Activated CD4-positive, alpha-beta T cell treated with anti-CD3 and anti-CD28 coated beads, Interleukin-2, amount 50 U/mL, for 4 hours (primary cell): ENCODE measurements around the gene HSD11B1L.

Experiments used
- DNase-seq, 2 experiments: peaks; one replicate each; pipeline ENCODE4 v3.0.0-alpha.2; 2020

The HSD11B1L gene, protein sequence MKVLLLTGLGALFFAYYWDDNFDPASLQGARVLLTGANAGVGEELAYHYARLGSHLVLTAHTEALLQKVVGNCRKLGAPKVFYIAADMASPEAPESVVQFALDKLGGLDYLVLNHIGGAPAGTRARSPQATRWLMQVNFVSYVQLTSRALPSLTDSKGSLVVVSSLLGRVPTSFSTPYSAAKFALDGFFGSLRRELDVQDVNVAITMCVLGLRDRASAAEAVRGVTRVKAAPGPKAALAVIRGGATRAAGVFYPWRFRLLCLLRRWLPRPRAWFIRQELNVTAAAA

DNA sequence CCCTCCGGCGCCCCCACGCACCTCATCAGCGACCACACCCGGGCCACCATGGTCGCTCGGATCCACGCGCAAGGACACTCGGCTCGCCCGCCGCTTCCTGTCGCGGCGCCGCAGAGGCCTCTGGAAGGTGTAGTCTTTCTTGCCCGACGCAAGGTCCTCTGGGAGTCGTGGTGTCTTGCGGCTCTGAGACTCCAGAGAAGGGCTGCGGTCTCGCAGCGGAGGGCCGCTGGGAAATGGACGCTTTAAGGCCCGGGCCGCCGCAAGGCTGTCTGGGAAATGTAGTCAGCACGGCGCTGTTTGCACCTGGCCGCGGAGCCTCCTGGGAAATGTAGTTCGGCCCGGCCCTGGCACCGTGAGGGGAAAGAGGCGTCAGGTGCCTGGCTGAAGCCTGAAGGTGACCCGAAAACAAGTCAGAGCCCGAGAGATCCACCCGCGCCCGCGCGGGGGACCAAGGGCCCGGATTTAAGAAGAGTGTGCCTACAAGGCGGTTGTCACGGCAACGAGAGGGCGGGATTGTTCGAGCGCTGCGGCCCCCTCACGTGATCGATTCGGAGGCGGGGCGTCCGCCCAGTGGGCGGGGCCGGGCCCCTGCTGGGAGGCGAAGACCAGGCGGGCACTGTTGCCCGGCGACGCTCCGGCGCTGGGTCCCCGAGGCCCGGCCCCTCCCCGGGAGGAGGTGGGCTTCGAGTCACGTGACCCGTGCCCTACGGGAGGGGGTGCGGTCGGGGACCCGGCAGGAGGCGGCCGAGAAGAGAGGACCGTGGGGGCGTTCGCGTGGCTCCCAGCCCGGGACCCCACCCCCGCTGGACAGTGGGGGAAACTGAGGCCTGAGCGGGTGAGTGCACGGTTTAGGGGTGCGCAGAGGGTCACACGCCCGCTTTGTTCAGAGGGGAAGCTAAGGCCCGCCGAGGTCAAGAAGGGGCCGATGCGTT lies at the start of gene HSD11B1L, which contains the start of gene MICOS13:
TSS of gene HSD11B1L (plus strand) at position 591 of the 932 bp plus-strand sequence. CDS start 3,806 bp downstream, outside the sequence.
TSS of gene MICOS13 (minus strand) at position 80 of the 932 bp plus-strand sequence. CDS start at position 50, 30 bp downstream.
- peak; percentile 97 to 98 for DNase-seq

DNA sequence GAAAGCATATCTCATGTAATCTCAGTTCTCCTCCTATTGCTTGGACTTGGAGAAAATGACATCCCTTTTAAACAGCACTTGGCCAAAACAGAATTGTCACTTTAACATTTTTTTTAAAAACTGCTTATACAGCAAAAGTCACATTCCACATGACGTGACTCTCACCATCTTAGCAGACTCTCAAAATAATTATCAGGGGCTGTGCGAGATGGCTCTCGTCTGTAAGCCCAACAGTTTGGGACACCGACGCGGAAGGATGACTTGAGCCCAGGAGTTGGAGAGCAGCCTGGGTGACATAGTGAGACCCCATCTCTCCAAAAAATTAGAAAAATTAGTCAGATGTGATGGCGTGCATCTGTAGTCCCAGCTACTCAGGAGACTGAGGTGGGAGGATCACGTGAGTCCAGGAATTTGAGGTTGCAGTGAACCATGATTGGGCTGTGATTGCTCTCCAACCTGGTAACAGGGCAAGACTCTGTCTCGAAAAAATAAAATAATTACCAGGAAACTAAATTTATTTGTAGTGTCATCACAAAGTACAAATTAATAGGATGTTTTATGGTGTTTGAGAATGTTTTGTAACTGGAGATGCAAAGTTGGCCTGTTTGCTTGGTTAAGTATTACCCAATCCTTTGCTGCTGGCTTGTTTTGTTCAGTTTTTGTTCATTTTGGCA lies 49.1 kb upstream of the HSD11B1L start:
- no peak for DNase-seq

DNA sequence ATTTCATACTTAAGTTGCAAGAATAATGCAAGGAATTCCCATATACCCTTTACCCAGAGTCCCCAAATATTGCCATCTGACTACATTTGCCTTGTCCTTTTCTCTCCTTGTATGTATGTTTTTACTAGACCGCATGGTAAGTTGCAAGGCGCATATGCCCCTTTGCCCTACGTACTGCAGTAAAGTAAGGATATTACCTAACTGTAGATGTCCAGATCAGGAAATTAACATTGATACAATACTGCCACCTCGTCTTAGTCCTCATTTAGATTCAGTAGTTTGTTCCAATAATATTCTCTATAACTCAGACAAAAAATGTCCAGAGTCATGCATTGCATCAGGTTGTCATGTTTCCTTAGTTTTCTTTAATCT lies 48.6 kb upstream of the HSD11B1L start:
- DNase-seq = no peak

DNA sequence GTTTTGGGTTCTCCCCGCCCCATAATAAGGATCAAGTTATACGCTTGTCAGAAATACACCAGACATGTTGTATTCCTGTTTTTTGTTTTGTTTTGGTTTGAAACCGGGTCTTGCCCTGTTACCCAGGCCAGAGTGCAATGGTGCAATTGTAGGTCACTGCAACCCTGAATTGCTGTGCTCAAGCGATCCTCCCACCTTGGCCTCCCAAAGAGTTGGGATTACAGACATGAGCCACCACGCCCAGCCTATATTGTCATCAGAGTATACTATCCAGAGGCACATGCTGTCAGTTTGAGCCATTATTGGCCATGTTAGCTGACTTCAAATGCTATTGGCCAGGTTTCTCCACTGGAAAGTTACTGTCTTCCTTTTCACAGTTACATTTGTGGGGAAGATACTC lies 48.2 kb upstream of the HSD11B1L start:
- no peak for DNase-seq

DNA sequence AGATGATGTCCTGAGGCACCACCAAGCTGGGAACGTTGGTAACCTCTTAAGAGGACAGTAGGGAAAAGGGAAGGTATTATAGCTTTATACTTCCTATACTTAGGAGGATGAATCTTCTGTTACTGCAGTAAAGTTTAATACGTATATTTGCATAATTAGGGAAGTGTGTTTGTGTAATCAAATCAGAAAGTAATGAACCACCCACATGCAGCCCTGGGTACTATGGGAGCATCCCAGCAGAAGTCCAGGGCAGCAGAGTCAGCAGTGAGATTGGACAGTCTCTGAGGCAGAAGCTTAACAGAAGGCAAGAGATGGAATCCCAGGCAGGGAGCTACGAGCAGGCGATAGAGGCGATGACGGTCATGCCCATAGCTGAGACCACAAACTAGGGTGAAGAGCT lies 45.4 kb upstream of the HSD11B1L start:
- no peak for DNase-seq

DNA sequence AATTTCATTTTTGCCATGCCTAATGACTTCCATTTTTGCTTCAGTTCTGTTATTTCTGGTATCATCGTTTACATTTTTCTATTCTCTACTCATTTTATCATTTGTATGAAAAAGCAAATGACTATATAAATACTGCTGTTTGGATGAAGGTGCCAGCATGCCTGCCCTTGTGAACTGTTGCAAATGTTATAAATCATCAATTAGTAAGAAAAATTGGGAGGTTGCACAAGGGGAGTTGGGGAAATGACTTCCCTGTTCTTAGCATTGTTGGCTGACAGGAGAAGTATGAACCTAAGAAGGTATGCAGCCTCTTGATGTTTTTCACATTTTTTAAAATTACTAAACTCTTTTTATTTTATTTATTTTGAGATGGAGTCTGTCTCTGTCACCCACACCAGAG lies 42.9 kb upstream of the HSD11B1L start:
- DNase-seq = no peak

DNA sequence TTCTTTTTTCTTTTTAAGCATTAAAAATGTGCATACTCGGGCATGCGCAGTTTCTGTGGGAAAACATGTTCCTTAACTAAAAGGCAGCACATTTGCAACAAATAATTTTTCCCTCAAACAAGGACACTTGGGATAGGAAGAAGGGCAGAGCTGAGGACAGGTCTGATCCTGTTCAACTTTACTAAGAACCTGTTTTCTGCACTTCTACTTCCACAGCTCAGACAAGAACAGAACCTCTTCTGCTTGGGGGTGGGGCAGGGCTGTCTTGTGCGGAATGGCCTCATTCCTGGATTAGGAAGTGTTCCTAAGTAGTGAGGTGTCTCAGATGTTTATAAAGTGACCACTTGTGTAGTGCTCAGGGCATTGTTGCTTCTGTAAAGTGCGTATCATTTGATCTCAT lies 39.7 kb upstream of the HSD11B1L start:
- no peak for DNase-seq

DNA sequence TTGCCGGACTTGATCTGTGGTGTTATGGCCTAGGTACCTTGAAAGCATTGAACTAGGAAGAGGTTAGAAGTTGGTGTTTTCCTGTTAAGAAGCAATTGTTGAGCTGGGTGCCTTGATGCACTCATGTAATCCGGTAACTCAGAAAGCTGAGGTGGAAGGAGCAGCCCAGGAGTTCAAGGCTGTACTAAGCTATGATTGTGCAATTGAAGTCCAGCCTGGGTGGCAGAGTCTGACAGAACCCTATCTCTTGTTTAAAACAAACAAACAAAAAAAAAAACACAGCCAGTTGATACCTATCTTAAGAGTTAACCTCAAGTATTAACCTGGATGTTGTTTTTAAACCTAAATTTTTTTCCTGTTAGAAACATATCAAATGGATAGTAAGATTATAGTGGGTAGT lies 38.6 kb upstream of the HSD11B1L start:
- no peak for DNase-seq

DNA sequence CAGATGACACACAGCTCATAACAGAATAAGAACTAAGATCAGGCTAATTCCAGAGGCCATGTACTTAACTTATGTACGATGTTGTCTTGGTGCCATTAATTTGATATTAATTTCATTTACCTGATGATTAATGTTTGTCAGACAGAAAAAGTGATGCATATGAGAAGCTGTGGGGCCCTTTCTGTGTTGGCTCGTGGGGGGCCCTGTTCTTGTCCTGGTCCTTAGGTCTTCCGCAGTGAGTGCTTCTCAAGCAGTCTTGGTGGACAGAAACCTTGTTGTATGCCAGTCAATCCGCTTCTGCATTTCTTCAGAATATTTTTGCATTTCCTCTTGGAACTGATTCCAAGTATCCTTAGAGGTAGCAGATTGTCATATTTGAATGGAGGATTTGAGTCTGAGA lies 37.8 kb upstream of the HSD11B1L start:
- DNase-seq = no peak

DNA sequence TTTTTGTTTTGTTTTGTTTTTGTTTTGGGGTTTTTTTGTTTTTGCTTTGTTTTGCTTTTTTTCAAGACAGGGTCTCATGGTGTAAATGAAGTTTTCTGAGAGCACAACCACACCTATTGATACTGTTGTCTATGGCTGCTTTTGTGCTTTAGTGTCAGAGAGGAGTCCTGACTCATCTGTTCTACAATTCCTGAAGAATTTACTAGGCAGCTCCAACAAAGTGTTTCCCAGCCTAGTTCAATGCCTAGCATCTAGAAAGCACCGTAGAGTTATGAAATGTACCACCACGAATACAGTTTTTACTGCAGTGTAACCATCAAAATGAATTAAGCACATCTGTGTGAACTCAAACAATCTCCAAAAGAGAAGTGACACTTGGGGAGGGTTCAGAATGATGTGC lies 36.8 kb upstream of the HSD11B1L start:
- DNase-seq = no peak

DNA sequence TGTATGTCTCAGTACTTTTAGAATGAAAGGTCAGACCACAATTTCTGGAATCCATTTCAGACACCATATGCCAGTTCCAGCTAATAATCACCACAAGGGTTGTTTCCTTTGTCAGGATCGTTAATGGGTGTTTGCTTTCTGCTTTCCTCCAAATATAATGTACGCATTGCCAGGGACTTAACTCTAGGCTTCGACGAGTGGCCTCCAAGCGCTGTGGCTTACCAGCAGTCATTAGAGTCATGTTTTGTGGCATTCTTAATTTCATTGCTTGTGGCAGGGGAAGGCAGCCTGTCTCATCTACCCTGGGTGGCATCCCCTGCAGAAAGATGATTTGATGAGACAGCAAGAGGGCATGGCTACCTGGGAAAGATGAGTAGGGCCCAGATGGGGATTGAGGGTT lies 35.4 kb upstream of the HSD11B1L start:
- DNase-seq = no peak

DNA sequence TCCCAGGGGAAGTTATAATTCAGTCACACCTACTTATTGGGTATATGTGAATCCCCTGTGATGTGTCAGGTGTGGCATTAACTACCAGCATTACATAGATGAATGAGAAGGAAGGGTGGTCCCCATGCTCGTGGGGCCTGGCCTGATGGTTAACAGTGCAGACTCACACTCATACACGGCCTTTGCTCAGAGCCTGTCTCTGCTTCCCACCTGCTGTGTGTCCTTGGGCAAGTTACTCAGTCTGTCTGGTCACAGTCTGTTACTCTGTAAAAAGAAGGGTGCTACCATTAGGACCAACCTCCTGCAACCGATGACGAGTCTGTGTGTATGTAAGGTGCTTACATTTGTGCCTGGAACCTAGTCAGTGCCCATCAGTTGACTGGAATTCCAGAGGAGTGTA lies 34.1 kb upstream of the HSD11B1L start:
- no peak for DNase-seq

DNA sequence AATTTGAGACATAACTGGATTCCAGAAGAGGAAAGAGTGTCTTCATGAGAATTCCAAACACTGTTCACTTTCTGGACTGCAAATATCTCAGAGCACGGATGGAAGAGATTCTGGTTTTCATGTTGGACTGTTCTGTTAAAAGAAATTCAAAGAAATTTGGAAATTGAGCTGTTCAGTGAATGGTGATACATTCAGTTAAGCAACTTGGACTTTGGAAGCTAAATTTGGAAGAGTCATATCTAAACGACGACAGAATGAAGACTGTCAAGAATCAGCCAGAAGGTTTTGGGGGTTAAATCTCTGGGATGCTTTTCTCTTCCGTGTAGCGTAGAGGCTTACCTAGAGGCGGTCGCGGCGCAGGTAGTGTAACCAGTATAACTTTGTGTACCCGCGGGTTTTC lies 32.4 kb upstream of the HSD11B1L start:
- DNase-seq = no peak

DNA sequence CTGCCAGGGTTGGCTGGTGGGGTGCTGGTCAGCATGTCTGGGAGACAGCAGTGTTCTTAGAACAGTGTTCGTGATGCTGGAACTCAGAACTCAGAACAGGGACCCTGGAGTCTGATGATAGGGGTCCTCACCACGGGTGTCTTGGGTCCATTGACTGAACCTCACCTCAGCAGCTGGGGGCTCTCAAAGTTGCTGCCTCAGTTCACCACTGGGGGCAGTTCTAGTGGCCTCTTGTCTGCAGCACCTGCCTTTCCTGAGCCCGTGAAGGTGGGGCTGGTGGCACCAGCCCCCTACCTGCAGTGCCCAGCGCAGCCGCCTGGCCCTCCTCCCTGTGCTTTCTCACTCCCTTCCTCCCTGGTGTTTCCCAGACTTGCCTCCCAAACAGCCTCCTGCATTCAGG lies 29.5 kb upstream of the HSD11B1L start:
- DNase-seq = no peak

DNA sequence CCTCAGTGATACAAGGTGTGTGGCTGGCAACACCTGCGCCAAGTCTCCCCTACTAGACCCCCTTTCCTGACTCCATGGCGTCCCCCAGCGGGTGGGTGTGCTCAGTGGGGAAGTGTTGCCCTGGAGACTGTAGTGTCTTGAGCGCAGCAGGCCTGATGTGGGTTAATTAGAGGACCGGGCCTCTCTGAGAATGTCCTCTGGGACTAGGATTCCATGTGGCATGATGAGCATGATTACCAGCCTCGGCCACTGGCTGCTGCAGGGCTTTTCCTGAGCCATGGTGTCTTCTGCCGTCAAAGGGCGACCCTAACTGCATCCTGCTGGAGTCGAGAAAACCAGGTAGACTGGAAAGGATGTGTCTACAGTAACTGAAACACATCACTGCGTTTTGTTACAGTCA lies 28.6 kb upstream of the HSD11B1L start:
- DNase-seq = no peak

DNA sequence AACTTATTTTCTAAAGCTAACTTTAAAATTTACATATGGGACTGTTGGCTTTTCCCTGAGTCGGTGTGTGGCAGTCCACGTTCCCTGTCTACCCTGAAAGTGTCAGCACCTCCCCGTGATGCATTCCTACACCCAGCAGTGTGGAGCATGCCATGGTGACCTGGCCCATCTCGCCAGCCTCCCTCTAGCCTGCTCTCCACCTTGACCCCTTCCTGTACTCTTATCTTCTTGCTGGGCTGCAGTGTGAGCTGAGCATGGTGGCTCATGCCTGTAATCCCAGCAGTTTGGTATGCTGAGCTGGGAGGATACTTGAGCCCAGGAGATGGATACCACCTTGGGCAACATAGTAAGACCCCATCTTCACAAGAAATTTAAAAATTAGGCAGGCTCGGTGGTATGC lies 25.9 kb upstream of the HSD11B1L start:
- no peak for DNase-seq

DNA sequence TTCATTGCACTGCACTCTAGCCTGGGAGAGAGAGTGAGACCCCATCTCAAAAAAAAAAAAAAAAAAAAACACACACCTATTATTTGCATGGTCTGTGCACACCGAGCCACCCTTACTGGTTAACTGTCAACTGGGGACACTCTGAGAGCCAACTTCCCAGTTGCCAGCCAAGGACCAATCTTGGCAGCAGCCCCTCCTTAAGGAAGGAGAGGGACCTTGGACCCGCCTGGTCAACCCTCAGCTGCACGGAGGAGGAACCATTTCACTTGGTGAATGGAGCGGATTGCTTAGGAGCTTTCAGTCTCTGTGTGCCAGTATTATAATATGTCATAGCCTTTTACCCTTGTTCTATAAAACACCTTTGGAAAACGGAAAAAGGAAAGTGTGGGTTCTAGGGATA lies 25.4 kb upstream of the HSD11B1L start:
- no peak for DNase-seq

DNA sequence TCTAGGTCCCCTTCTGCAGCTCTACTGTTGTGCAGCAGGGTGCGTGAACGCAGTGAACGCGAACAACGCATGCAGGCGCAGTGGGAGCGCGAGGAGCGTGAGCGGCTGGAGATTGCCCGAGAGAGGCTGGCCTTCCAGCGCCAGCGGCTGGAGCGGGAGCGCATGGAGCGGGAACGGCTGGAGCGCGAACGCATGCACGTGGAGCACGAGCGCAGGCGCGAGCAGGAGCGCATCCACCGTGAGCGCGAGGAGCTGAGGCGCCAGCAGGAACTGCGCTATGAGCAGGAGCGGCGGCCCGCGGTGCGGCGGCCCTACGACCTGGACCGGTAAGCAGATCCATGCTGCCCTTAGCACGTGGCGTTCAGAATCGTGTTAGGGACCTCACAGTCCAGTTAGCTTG lies 19.3 kb upstream of the HSD11B1L start:
- DNase-seq = no peak

DNA sequence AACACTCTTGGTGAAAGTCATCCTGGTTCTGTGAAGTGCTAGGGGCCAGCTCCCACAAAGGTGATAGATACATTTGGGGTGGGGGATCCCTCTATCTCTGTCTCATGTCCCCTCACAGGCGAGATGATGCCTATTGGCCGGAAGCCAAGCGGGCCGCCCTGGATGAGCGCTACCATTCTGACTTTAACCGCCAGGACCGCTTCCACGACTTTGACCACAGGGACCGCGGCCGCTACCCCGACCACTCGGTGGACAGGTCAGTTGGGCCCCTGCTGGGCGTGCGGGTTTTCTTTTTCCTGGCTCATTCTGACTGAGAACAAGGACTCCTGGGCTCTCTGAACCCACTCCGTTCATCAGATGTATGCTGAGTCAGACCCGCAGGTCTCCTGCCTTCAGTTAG lies 16.9 kb upstream of the HSD11B1L start:
- DNase-seq = no peak

DNA sequence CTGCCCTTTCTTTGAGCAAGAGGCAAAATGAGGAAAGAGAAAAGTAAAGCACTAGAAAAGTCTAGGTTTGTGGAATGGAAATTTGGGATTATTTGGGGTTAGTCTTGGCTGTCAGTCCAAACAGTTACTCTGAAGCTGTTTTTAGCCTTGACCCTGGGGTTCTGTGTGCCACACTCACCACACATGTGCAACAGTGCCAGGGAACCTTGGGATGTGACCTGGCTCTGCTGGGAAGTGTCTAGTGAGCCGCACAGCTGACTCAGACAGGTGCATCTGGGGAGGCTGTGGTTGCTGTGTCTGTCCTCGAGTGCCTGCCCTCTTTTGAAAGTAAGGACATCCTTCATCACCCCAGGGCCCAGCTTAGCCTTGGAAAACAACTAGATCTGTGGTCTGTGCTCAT lies 16.3 kb upstream of the HSD11B1L start:
- no peak for DNase-seq

DNA sequence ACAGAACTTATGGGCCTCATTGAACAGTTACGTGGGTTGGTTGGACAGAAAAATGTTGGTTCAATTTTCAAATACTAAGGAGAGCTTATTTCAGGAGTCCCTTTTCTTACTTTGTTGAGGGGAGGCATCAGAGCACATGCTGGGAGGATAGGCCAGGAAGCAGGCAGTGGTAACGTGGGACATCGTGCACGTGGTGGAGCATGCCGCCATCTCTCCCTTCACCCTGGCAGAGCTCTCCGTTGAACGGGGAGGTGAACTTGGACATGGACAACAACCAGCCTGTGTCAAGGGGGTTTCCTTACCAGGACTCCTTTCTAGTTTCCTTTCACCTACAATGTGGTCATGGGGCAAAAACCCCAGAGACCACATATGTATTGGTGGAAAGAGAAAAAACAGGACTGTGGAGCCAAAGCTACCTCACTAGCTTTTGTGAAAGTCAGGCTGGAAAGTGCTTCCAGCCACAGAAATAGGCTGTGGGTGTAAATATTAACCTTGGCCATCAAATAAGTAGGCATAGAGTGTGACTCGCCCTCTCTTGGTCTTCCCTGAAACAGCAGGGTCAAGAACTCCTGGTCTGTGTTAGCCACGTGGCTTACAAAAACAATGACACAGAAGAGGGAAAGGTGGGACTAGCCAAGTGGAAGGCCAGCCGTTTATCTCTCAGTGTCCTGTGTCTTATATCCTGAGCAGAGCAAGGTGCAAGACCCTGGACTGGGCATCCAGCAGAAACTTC lies 14.9 kb upstream of the HSD11B1L start:
- no peak for DNase-seq

DNA sequence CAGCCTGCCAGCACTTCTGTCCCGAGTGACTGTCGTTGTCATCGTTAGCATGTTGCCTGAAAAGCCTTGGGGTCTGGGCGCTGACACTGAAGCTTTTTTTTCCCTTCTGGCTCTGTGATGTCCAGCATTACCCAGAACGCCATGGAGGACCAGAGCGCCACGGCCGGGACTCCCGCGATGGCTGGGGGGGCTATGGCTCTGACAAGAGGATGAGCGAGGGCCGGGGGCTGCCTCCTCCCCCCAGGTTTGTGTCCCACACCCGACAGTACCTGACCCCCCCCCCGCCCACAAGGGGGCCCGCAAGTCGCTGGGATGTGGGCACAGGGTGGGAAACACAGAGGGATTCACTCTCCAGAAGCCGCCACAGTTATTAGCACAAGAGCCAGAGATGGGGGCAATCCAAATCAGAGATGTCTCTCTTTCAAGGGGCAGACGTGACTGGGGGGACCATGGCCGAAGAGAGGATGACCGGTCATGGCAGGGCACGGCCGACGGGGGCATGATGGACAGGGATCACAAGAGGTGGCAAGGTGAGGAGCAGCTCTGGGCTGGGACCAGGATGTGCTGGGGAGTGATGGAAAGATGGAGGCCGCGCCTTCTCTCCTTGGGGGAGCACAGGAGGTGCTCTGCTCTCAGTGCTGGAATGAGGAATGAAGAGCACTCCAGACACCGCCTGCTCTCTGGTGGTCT lies 13.8 kb upstream of the HSD11B1L start:
- DNase-seq = no peak
